Right lobe of liver (tissue), 6 donors: ENCODE measurements around the gene ROCK2. TPM values are rescaled to one million over a fixed set of nuclear protein-coding genes. Genes with fewer than 3 reads are reported as not detected.
"Not testable (repeated sequence)": the region's sequence is repeated elsewhere in the genome, so short reads cannot be mapped to it uniquely, and the experiment has no call there.

ENCODE experiments used
- ATAC-seq, 4 donors: fragments of 200-7000 bp; cut with Tn5 transposase; one replicate each; pipeline ENCODE4 v1.9.1; 2020; ENCODE audit warnings: mild to moderate bottlenecking in 4 of 4, moderate library complexity in 4 of 4
- DNase-seq, 3 donors: peaks; one replicate each; pipeline ENCODE4 v3.0.0-alpha.2; 2020
- H3K27ac ChIP-seq, 3 donors: fragments of 200-600 bp; one replicate each; pipeline ENCODE4 v1.8.0; 2022
- H3K27me3 ChIP-seq, 2 donors: fragments of 200-600 bp; one replicate each; pipeline ENCODE4 v1.8.0; 2022
- H3K36me3 ChIP-seq, 4 donors: fragments of 200-600 bp; sonication (generic) in 1 of 4; one replicate each; pipeline versions ENCODE4 v1.5.1 to v1.8.0; 2017 to 2022; ENCODE audit warnings: control low read depth in 1 of 4
- H3K4me1 ChIP-seq, 4 donors: fragments of 200-600 bp; sonication (generic) in 1 of 4; one replicate each; pipeline versions ENCODE4 v1.5.1 to v1.8.0; 2017 to 2022; ENCODE audit warnings: control low read depth in 1 of 4
- H3K4me3 ChIP-seq, 3 donors: fragments of 200-600 bp; one replicate each; pipeline ENCODE4 v1.8.0; 2022
- H3K9me3 ChIP-seq, 4 donors: fragments of 200-600 bp; sonication (generic) in 1 of 4; one replicate each; pipeline versions ENCODE4 v1.5.1 to v1.8.0; 2017 to 2022; ENCODE audit warnings: control low read depth in 1 of 4
- CTCF ChIP-seq, 4 donors: fragments of 200-600 bp in 3 of 4; fragments of 450-650 bp in 1 of 4; IDR thresholded peaks; one replicate each; pipeline versions ENCODE4 v1.5.1 to v1.8.0; 2016 to 2022; ENCODE audit warnings: antibody characterized with exemption in 4 of 4, mild to moderate bottlenecking in 2 of 4
- POLR2A ChIP-seq: fragments of 450-650 bp; IDR thresholded peaks from one replicate; pipeline ENCODE4 v1.6.1; 2017; ENCODE audit warnings: antibody characterized with exemption, mild to moderate bottlenecking
- WGBS: methylation state at CpG from one replicate; pipeline ENCODE4 v1.1.6; 2018; ENCODE audit warnings: low coverage, low lambda C conversion rate; ENCODE audit not compliant: insufficient coverage; ENCODE audit errors: missing lambda C conversion rate; 5-methylcytosine and 5-hydroxymethylcytosine counted together
- intact Hi-C, 2 donors: fragments of 100-400 bp; cut with DNase I; formaldehyde crosslinking; loops; one replicate each; pipeline versions ENCODE4 v1.11.2 to v1.14.1; 2022
- total RNA-seq, 6 experiments: library from RNA; depleted of rRNA in 2 of 6; stranded (reverse); fragments of >200 nt in 2 of 6; fragmentation: NEBNext Ultra II Directional in 3 of 6; extraction: Animal tissue kit (Norgen Biotek cat#: 25700) in 3 of 6; gene quantifications; one replicate each; pipeline versions ENCODE4 v1.1.0 to v1.2.4, GENCODE V29; 2016 to 2023
- donor health status: DM: no; HTN: yes; CAD: no.
- donor health status: DM: no; HTN: no; CAD: no.
- donor health status: DM: no; HTN: no; CAD: no.
- donor health status: DM: no; HTN: yes; CAD: no.
- donor health status: DM: no; HTN: yes; CAD: no.

Gene ROCK2
- total RNA-seq, 6 experiments from 2014 or later: 11.6 to 23.9 (median 19.8) TPM

- H3K27me3 ChIP-seq: no peaks in the 10 kb centered on the region
- intact Hi-C loops: loop anchor here in 1 of 2 donors (10.0 kb wide), 1 partner anchor 168 kb away; no protein-coding TSS in a partner anchor
- no peak for DNase-seq
- H3K27ac ChIP-seq: no peak overlapping the region
- H3K9me3 ChIP-seq: no peaks in the 10 kb centered on the region
- H3K4me3 ChIP-seq: no peak overlapping the region
- no peaks in the 10 kb centered on the region for H3K36me3 ChIP-seq
- 77% methylated on average over 2 of the region's 2 CpGs for WGBS
- TF ChIP-seq CTCF (IDR thresholded peaks at IDR 0.05): no peak
- no peak for TF ChIP-seq POLR2A
- H3K4me1 ChIP-seq: peaks cover 0 to 4% (median 0%) of the 10 kb centered on the region in 4 donors
- no peak for ATAC-seq
Measured at GRCh38 chr2:11237122-11237521, 107.3 kb downstream of the ROCK2 start.

- no peak for DNase-seq
- Histone ChIP-seq H3K36me3 (no peaks in the 10 kb centered on the region), H3K27me3 (no peaks in the 10 kb centered on the region), H3K4me3 (no peak overlapping the region), H3K4me1 (peaks cover 0 to 4% (median 0%) of the 10 kb centered on the region in 4 donors), H3K27ac (no peak overlapping the region), H3K9me3 (no peaks in the 10 kb centered on the region)
- no peak for ATAC-seq
- intact Hi-C loops: loop anchor here in 1 of 2 donors (10.0 kb wide), 1 partner anchor 168 kb away; no protein-coding TSS in a partner anchor
- 88% methylated on average over 3 of the region's 3 CpGs for WGBS
- no peak for TF ChIP-seq POLR2A
- no peak for TF ChIP-seq CTCF (IDR thresholded peaks at IDR 0.05)
Measured at GRCh38 chr2:11236335-11236734, 108.1 kb downstream of the ROCK2 start.

- DNase-seq (no peak), ATAC-seq (no peak)
- intact Hi-C loops: loop anchor here in 1 of 2 donors (10.0 kb wide), 1 partner anchor 169 kb away; no protein-coding TSS in a partner anchor
- WGBS: 19% methylated on average over 2 of the region's 2 CpGs
- Histone ChIP-seq H3K4me3 (no peak overlapping the region), H3K4me1 (peaks cover 0 to 4% (median 0%) of the 10 kb centered on the region in 4 donors), H3K9me3 (no peaks in the 10 kb centered on the region), H3K27ac (no peak overlapping the region), H3K27me3 (no peaks in the 10 kb centered on the region), H3K36me3 (no peaks in the 10 kb centered on the region)
- TF ChIP-seq CTCF (IDR thresholded peaks at IDR 0.05) (no peak), POLR2A (no peak)
Measured at GRCh38 chr2:11235583-11235982, 108.9 kb downstream of the ROCK2 start.

- intact Hi-C loops: loop anchor here (5.0 to 10.0 kb wide), 2 partner anchors 170 to 178 kb away; no protein-coding TSS in a partner anchor
- 21% methylated on average over 1 of the region's 1 CpG for WGBS
Measured at GRCh38 chr2:11234309-11234708, 110.1 kb downstream of the ROCK2 start.

GRCh38 chr2:11231193-11231592 lies 113.2 kb downstream of the ROCK2 start:
- H3K27ac ChIP-seq, H3K4me1 ChIP-seq, DNase-seq, H3K4me3 ChIP-seq, H3K9me3 ChIP-seq, H3K36me3 ChIP-seq, ATAC-seq, H3K27me3 ChIP-seq: not testable (repeated sequence)
- 87% methylated on average over 9 of the region's 11 CpGs for WGBS
- intact Hi-C loops: loop anchor here (5.0 to 10.0 kb wide), 2 partner anchors 174 to 181 kb away; no protein-coding TSS in a partner anchor

More at GRCh38 chr2:11234309-11234708, 110.1 kb downstream of the ROCK2 start:
- ATAC-seq (peak; percentile 59 to 77 (median 68)), DNase-seq (no peak)
- no peaks in the 10 kb centered on the region for H3K36me3 ChIP-seq
- no peaks in the 10 kb centered on the region for H3K27me3 ChIP-seq
- H3K4me3 ChIP-seq: no peak overlapping the region
- H3K9me3 ChIP-seq: no peaks in the 10 kb centered on the region
- peaks cover 0 to 4% (median 0%) of the 10 kb centered on the region in 4 donors for H3K4me1 ChIP-seq
- no peak overlapping the region for H3K27ac ChIP-seq
- TF ChIP-seq POLR2A: no peak
- TF ChIP-seq CTCF (IDR thresholded peaks at IDR 0.05): peak; percentile 54 to 64 (median 58)
